ENCODE results near the gene RAB30. TPM values are rescaled to one million over a fixed set of nuclear protein-coding genes. Genes with fewer than 3 reads are reported as not detected.

Gene RAB30
- polyA plus RNA-seq, 1 donor from 2014 or later = 36.4 TPM

DNA sequence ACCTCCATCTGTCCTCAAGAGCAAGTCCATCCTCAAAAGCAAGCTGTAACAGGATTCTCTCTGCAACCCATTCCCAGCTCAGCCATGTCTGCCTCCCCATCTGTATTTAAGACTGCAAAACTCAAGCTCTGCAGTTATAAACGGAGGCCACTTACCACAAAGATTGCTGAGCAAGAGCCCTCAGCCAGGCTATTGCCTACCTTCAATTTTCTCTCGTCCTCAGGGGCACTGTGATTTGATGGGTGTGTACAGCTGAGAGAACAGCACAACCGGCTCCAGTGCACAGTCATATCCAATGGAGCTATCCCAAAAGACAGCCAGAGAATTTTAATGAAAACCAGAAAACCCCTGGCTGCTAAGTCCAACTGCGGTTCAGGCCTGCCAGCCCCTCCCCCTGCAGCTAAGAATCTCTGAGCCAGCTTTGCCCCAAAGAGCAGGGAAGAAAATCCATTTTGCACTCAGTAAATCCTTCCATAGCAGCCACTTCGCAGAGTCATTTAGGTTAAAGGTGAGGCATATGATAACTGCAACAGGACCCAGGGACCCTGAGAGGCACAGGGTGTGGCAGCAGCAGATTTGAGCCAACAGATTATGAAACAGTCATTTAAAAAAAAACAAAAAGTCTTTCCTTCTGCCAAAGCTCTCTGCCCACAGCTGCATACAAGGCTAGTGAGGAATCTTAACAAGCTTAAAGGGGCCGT is 37.6 kb downstream of the RAB30 start:
- no peaks in the 10 kb centered on the region for H3K9me3 ChIP-seq (ENCODE audit: low read length)
- H3K4me2 ChIP-seq (ENCODE audit: low read length) = no peak overlapping the region
- H3K36me3 ChIP-seq (ENCODE audit: insufficient read depth, low read length) = no peaks in the 10 kb centered on the region
- H3K79me2 ChIP-seq (replicated peaks; ENCODE audit: insufficient read depth, low read length) = peaks cover 34% of the 10 kb centered on the region
- peak overlapping the region; percentile 33 for H3K4me3 ChIP-seq (ENCODE audit: low read length)
- H3F3A ChIP-seq (ENCODE audit: insufficient read depth, low read length, poor library complexity, severe bottlenecking) = no peaks in the 10 kb centered on the region
- H3K27me3 ChIP-seq (ENCODE audit: insufficient read depth, low read depth, low read length) = no peaks in the 10 kb centered on the region
- no peak for TF ChIP-seq CTCF (IDR thresholded peaks at IDR 0.05; ENCODE audit: poor library complexity, severe bottlenecking)
- no peak for TF ChIP-seq EZH2 (IDR thresholded peaks at IDR 0.05; ENCODE audit: borderline replicate concordance, insufficient read depth, low read length, poor library complexity, severe bottlenecking)
- TF ChIP-seq POLR2AphosphoS5 (IDR thresholded peaks at IDR 0.05) = no peak
- TF ChIP-seq RAD21 (conservative IDR thresholded peaks at IDR 0.05) = no peak
- TF ChIP-seq MXI1 (conservative IDR thresholded peaks at IDR 0.05; ENCODE audit: poor library complexity, severe bottlenecking) = no peak
- TF ChIP-seq TAF1 (IDR thresholded peaks at IDR 0.05; ENCODE audit: low read depth) = no peak
- no peak for TF ChIP-seq EP300 (conservative IDR thresholded peaks at IDR 0.05; ENCODE audit: poor library complexity, severe bottlenecking)
- TF ChIP-seq REST (IDR thresholded peaks at IDR 0.05; ENCODE audit: borderline replicate concordance) = no peak
- no peak for TF ChIP-seq SMC3 (conservative IDR thresholded peaks at IDR 0.05; ENCODE audit: poor library complexity)
- H3K27ac ChIP-seq (ENCODE audit: low read length) = no peak overlapping the region
- H2AFZ ChIP-seq (ENCODE audit: low read depth, low read length) = no peak overlapping the region
- no peaks in the 10 kb centered on the region for H3K9me2 ChIP-seq (ENCODE audit: insufficient read depth, low read length)
- H3K9ac ChIP-seq (ENCODE audit: low read length) = peak overlapping the region; percentile 2
- H4K20me1 ChIP-seq (ENCODE audit: insufficient read depth) = peaks cover 8% of the 10 kb centered on the region

GRCh38 chr11:83033371-83033770 is 38.3 kb downstream of the RAB30 start:
- Histone ChIP-seq H2AFZ (ENCODE audit: low read depth, low read length) (no peak overlapping the region), H3K4me2 (ENCODE audit: low read length) (no peak overlapping the region), H4K20me1 (ENCODE audit: insufficient read depth) (peaks cover 8% of the 10 kb centered on the region), H3K27ac (ENCODE audit: low read length) (no peak overlapping the region), H3K36me3 (ENCODE audit: insufficient read depth, low read length) (no peaks in the 10 kb centered on the region), H3K79me2 (replicated peaks; ENCODE audit: insufficient read depth, low read length) (peaks cover 34% of the 10 kb centered on the region), H3K4me3 (ENCODE audit: low read length) (no peak overlapping the region), H3F3A (ENCODE audit: insufficient read depth, low read length, poor library complexity, severe bottlenecking) (no peaks in the 10 kb centered on the region), H3K9me2 (ENCODE audit: insufficient read depth, low read length) (no peaks in the 10 kb centered on the region), H3K27me3 (ENCODE audit: insufficient read depth, low read depth, low read length) (no peaks in the 10 kb centered on the region), H3K9ac (ENCODE audit: low read length) (no peak overlapping the region), H3K9me3 (ENCODE audit: low read length) (no peaks in the 10 kb centered on the region)
- TF ChIP-seq REST (IDR thresholded peaks at IDR 0.05; ENCODE audit: borderline replicate concordance) (no peak), RAD21 (conservative IDR thresholded peaks at IDR 0.05) (no peak), TAF1 (IDR thresholded peaks at IDR 0.05; ENCODE audit: low read depth) (no peak), SMC3 (conservative IDR thresholded peaks at IDR 0.05; ENCODE audit: poor library complexity) (no peak), MXI1 (conservative IDR thresholded peaks at IDR 0.05; ENCODE audit: poor library complexity, severe bottlenecking) (no peak), POLR2AphosphoS5 (IDR thresholded peaks at IDR 0.05) (no peak), CTCF (IDR thresholded peaks at IDR 0.05; ENCODE audit: poor library complexity, severe bottlenecking) (no peak), EP300 (conservative IDR thresholded peaks at IDR 0.05; ENCODE audit: poor library complexity, severe bottlenecking) (no peak), EZH2 (IDR thresholded peaks at IDR 0.05; ENCODE audit: borderline replicate concordance, insufficient read depth, low read length, poor library complexity, severe bottlenecking) (no peak)
